ENCODE results near the gene CPNE6.

Gene CPNE6

GRCh38 chr14:24108336-24108874, 37.0 kb downstream of the CPNE6 start:
- DNase-seq, result no peak

- DNase-seq, result no peak
These were observed 38.7 kb downstream of the CPNE6 start for GRCh38 chr14:24110060-24110459.

GRCh38 chr14:24110523-24110922, 39.2 kb downstream of the CPNE6 start:
- DNase-seq, result no peak

GRCh38 chr14:24113379-24113800, 42.0 kb downstream of the CPNE6 start:
- peak in 1 of 2 donors; percentile 14 for DNase-seq

GRCh38 chr14:24113801-24114531, 42.6 kb downstream of the CPNE6 start:
- peak; percentile 80 to 88 for DNase-seq

GRCh38 chr14:24114532-24115421, 43.4 kb downstream of the CPNE6 start, which contains the start of the genes DCAF11 and NRL:
Gene DCAF11, plus strand, starts transcription at chr14:24114777. Its CDS starts 818 bp downstream, at chr14:24115595.
Gene NRL, minus strand, starts transcription at chr14:24114949. Its CDS starts 32,101 bp downstream, at chr14:24082848.
- peak; percentile 100 for DNase-seq

- no peak for DNase-seq
These were observed 44.2 kb downstream of the CPNE6 start for GRCh38 chr14:24115422-24116127.

- DNase-seq, result no peak
These were observed 44.9 kb downstream of the CPNE6 start for GRCh38 chr14:24116128-24116814.

GRCh38 chr14:24117179-24117578, 45.8 kb downstream of the CPNE6 start:
- DNase-seq, result no peak

GRCh38 chr14:24119691-24120090, 48.3 kb downstream of the CPNE6 start:
- no peak for DNase-seq

GRCh38 chr14:24121210-24121609, 49.8 kb downstream of the CPNE6 start:
- no peak for DNase-seq

GRCh38 chr14:24122416-24122815, 51.1 kb downstream of the CPNE6 start:
- DNase-seq, result no peak

GRCh38 chr14:24122898-24123297, 51.5 kb downstream of the CPNE6 start:
- no peak for DNase-seq

GRCh38 chr14:24123424-24124417, 52.4 kb downstream of the CPNE6 start:
- DNase-seq, result no peak

- DNase-seq, result no peak
These were observed 55.6 kb downstream of the CPNE6 start for GRCh38 chr14:24126939-24127338.

- no peak for DNase-seq
These were observed 56.3 kb downstream of the CPNE6 start for GRCh38 chr14:24127673-24128072.

Data from CD4-positive, alpha-beta T cell treated with Interferon alpha-2 for 1 hour (primary cell).